SK-N-SH treated with all-trans-retinoic acid at 6 μM for 48 hours (cell line): Measurements from ENCODE around the gene DGKE.

Experiments used
- ARNTL ChIP-seq: fragments of 450-650 bp; formaldehyde crosslinking; IDR thresholded peaks from 2 replicates; pipeline ENCODE4 v1.5.0; 2020; ENCODE audit warnings: low read depth, mild to moderate bottlenecking, moderate library complexity, borderline replicate concordance
- CSDC2 ChIP-seq: fragments of 250-450 bp; sonication (Bioruptor Pico); IDR thresholded peaks from 2 replicates; pipeline ENCODE4 v1.5.0; 2020; ENCODE audit warnings: mild to moderate bottlenecking, moderate library complexity
- GLIS3 ChIP-seq: fragments of 250-450 bp; sonication (Bioruptor Pico); IDR thresholded peaks from 2 replicates; pipeline ENCODE4 v1.5.0; 2020; ENCODE audit warnings: mild to moderate bottlenecking, moderate library complexity
- RARB ChIP-seq: fragments of 250-450 bp; sonication (Bioruptor Pico); IDR thresholded peaks from 2 replicates; pipeline ENCODE4 v1.8.0; 2021; ENCODE audit warnings: mild to moderate bottlenecking, moderate library complexity
- SNAI2 ChIP-seq: fragments of 250-450 bp; sonication (Bioruptor Pico); IDR thresholded peaks from 2 replicates; pipeline ENCODE4 v1.5.0; 2020; ENCODE audit warnings: mild to moderate bottlenecking, moderate library complexity
- TOX ChIP-seq: fragments of 250-450 bp; sonication (Bioruptor Pico); IDR thresholded peaks from 2 replicates; pipeline ENCODE4 v1.8.0; 2021; ENCODE audit warnings: mild to moderate bottlenecking, moderate library complexity, borderline replicate concordance
- TSHZ2 ChIP-seq: fragments of 250-450 bp; sonication (Bioruptor Pico); IDR thresholded peaks from 2 replicates; pipeline ENCODE4 v1.5.0; 2020; ENCODE audit warnings: mild to moderate bottlenecking, moderate library complexity
- ZC3H10 ChIP-seq: fragments of 250-450 bp; sonication (Bioruptor Pico); IDR thresholded peaks from 2 replicates; pipeline ENCODE4 v1.5.1; 2021; ENCODE audit warnings: mild to moderate bottlenecking, moderate library complexity
- ZFP3 ChIP-seq: fragments of 250-450 bp; sonication (Bioruptor Pico); IDR thresholded peaks from 2 replicates; pipeline ENCODE4 v1.5.0; 2020; ENCODE audit warnings: mild to moderate bottlenecking, moderate library complexity
- ZNF70 ChIP-seq: fragments of 450-650 bp; formaldehyde crosslinking; IDR thresholded peaks from 2 replicates; pipeline ENCODE4 v1.5.0; 2020; ENCODE audit warnings: mild to moderate bottlenecking, moderate library complexity
- TF ChIP-seq, protein P1 (sequence below): fragments of 250-450 bp; sonication (Bioruptor Pico); IDR thresholded peaks from 2 replicates; pipeline ENCODE4 v1.8.0; 2020; ENCODE audit warnings: mild to moderate bottlenecking, moderate library complexity, borderline replicate concordance

DNA sequence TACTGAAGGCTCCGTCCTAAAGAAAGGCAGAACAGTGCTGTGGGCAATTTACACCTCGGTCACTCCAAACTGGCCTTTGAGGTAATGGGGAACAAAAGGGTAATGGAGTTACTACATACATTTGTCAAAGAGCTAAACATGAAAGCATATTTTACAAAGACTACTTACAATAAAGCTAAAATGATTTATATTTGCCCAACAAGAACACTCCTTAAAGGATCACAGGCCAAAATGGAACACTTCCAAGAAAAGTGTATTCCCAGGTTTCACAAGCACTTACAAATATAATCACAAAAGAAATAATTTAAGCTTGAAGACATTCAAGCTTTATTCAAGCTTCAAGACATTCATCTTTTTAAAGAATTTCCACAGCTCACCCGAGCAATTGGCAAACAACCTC, 29.5 kb upstream of the DGKE start:
- TF ChIP-seq RARB (CRISPR knock-in tag) = no peak
- no peak for TF ChIP-seq ZFP3 (CRISPR knock-in tag)
- TF ChIP-seq, protein P1, sequence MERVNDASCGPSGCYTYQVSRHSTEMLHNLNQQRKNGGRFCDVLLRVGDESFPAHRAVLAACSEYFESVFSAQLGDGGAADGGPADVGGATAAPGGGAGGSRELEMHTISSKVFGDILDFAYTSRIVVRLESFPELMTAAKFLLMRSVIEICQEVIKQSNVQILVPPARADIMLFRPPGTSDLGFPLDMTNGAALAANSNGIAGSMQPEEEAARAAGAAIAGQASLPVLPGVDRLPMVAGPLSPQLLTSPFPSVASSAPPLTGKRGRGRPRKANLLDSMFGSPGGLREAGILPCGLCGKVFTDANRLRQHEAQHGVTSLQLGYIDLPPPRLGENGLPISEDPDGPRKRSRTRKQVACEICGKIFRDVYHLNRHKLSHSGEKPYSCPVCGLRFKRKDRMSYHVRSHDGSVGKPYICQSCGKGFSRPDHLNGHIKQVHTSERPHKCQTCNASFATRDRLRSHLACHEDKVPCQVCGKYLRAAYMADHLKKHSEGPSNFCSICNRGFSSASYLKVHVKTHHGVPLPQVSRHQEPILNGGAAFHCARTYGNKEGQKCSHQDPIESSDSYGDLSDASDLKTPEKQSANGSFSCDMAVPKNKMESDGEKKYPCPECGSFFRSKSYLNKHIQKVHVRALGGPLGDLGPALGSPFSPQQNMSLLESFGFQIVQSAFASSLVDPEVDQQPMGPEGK (CRISPR knock-in tag) = no peak
- TF ChIP-seq GLIS3 (CRISPR knock-in tag) = no peak
- TF ChIP-seq CSDC2 = no peak
- TF ChIP-seq TOX (CRISPR knock-in tag) = no peak
- TF ChIP-seq ZNF70 (CRISPR knock-in tag) = no peak
- TF ChIP-seq TSHZ2 = no peak
- no peak for TF ChIP-seq SNAI2 (CRISPR knock-in tag)
- no peak for TF ChIP-seq ARNTL (CRISPR knock-in tag)
- TF ChIP-seq ZC3H10 (CRISPR knock-in tag) = no peak
